Thoracic aorta (tissue), 2 donors: ENCODE data around the gene DBET. TPM values are rescaled to one million over a fixed set of nuclear protein-coding genes. Genes with fewer than 3 reads are reported as not detected.
"Not testable (repeated sequence)": the region's sequence is repeated elsewhere in the genome, so short reads cannot be mapped to it uniquely, and the experiment has no call there.

ENCODE experiments used
- ATAC-seq: fragments of 150-250 bp; one replicate; pipeline ENCODE4 v1.8.0; 2017; ENCODE audit warnings: low read depth; ENCODE audit not compliant: insufficient number of reproducible peaks, low FRiP score
- DNase-seq: peaks from one replicate; pipeline ENCODE4 v3.0.0-alpha.2; 2020; ENCODE audit warnings: low spot score
- H3K27ac ChIP-seq, 2 donors: fragments of 200-600 bp; sonication (generic); 1 replicate in 1 of 2; 2 replicates in 1 of 2; pipeline ENCODE4 v1.5.1; 2016; ENCODE audit warnings: mild to moderate bottlenecking in 2 of 2, moderate library complexity in 2 of 2
- H3K27me3 ChIP-seq: fragments of 200-600 bp; sonication (generic); replicated peaks from 2 replicates; pipeline ENCODE4 v1.6.0; 2016; ENCODE audit warnings: mild to moderate bottlenecking; ENCODE audit not compliant: insufficient read depth
- H3K36me3 ChIP-seq: fragments of 200-600 bp; sonication (generic); one replicate; pipeline ENCODE4 v1.5.1; 2016
- H3K4me1 ChIP-seq, 2 donors: fragments of 200-600 bp; sonication (generic); 1 replicate in 1 of 2; 2 replicates in 1 of 2; pipeline versions ENCODE4 v1.5.1 to v1.6.0; 2016; ENCODE audit warnings: low read depth in 2 of 2, mild to moderate bottlenecking in 1 of 2; ENCODE audit not compliant: control insufficient read depth in 1 of 2
- H3K4me3 ChIP-seq: fragments of 200-600 bp; sonication (generic); 2 replicates; pipeline ENCODE4 v1.5.1; 2016; ENCODE audit warnings: mild to moderate bottlenecking
- H3K9me3 ChIP-seq: fragments of 200-600 bp; sonication (generic); 2 replicates; pipeline ENCODE4 v1.5.1; 2016
- total RNA-seq, 2 donors: library from RNA; depleted of rRNA; stranded (reverse); fragments of >200 nt; gene quantifications; one replicate each; pipeline versions ENCODE4 v1.1.0 to v1.2.3, GENCODE V29; 2016

Gene DBET
- total RNA-seq, 2 donors from 2014 or later, result not detected

GRCh38 chr4:190037704-190038388, 26.5 kb upstream of the DBET start:
- not testable (repeated sequence) for H3K4me3 ChIP-seq, H3K27me3 ChIP-seq, DNase-seq, H3K27ac ChIP-seq, H3K36me3 ChIP-seq, H3K4me1 ChIP-seq, ATAC-seq, H3K9me3 ChIP-seq

GRCh38 chr4:190040873-190041272, 23.4 kb upstream of the DBET start:
- not testable (repeated sequence) for H3K9me3 ChIP-seq, H3K36me3 ChIP-seq, ATAC-seq

GRCh38 chr4:190047627-190048026, 16.7 kb upstream of the DBET start:
- H3K27me3 ChIP-seq, ATAC-seq, H3K27ac ChIP-seq, DNase-seq, H3K9me3 ChIP-seq, H3K36me3 ChIP-seq, H3K4me1 ChIP-seq, H3K4me3 ChIP-seq: not testable (repeated sequence)

More at GRCh38 chr4:190040873-190041272, 23.4 kb upstream of the DBET start:
- not testable (repeated sequence) for DNase-seq, H3K4me3 ChIP-seq, H3K27me3 ChIP-seq, H3K4me1 ChIP-seq, H3K27ac ChIP-seq

- not testable (repeated sequence) for H3K27me3 ChIP-seq, DNase-seq, H3K27ac ChIP-seq, H3K4me3 ChIP-seq, H3K4me1 ChIP-seq, ATAC-seq, H3K36me3 ChIP-seq, H3K9me3 ChIP-seq
Observed at GRCh38 chr4:190049378-190050239, 14.7 kb upstream of the DBET start.

GRCh38 chr4:190058997-190059396, 5.3 kb upstream of the DBET start:
- ATAC-seq, result not testable (repeated sequence)

GRCh38 chr4:190064805-190065204, 503 bp downstream of the DBET start:
- ATAC-seq, H3K27me3 ChIP-seq, H3K27ac ChIP-seq, H3K4me1 ChIP-seq, H3K36me3 ChIP-seq, H3K4me3 ChIP-seq, H3K9me3 ChIP-seq, DNase-seq: not testable (repeated sequence)

More at GRCh38 chr4:190058997-190059396, 5.3 kb upstream of the DBET start:
- H3K4me1 ChIP-seq, H3K27me3 ChIP-seq, H3K27ac ChIP-seq, DNase-seq, H3K4me3 ChIP-seq, H3K36me3 ChIP-seq, H3K9me3 ChIP-seq: not testable (repeated sequence)

- H3K9me3 ChIP-seq, H3K4me1 ChIP-seq, H3K4me3 ChIP-seq, DNase-seq, H3K27ac ChIP-seq, H3K27me3 ChIP-seq, ATAC-seq, H3K36me3 ChIP-seq: not testable (repeated sequence)
Observed at GRCh38 chr4:190068351-190068750, 4.0 kb downstream of the DBET start.

GRCh38 chr4:190093052-190093451, 28.8 kb downstream of the DBET start:
- ATAC-seq, H3K4me3 ChIP-seq, H3K27ac ChIP-seq, H3K27me3 ChIP-seq, H3K4me1 ChIP-seq, H3K36me3 ChIP-seq, H3K9me3 ChIP-seq, DNase-seq: not testable (repeated sequence)

GRCh38 chr4:190094031-190094430, 29.7 kb downstream of the DBET start:
- not testable (repeated sequence) for H3K4me1 ChIP-seq, H3K27ac ChIP-seq, H3K4me3 ChIP-seq, ATAC-seq, H3K36me3 ChIP-seq, H3K27me3 ChIP-seq, H3K9me3 ChIP-seq, DNase-seq

- H3K9me3 ChIP-seq, H3K36me3 ChIP-seq, H3K27ac ChIP-seq, DNase-seq, H3K27me3 ChIP-seq, ATAC-seq, H3K4me3 ChIP-seq, H3K4me1 ChIP-seq: not testable (repeated sequence)
Observed at GRCh38 chr4:190095335-190095734, 31.0 kb downstream of the DBET start.

- H3K4me1 ChIP-seq, H3K36me3 ChIP-seq, ATAC-seq, H3K27ac ChIP-seq, H3K4me3 ChIP-seq, DNase-seq, H3K27me3 ChIP-seq, H3K9me3 ChIP-seq: not testable (repeated sequence)
Observed at GRCh38 chr4:190099605-190100004, 35.3 kb downstream of the DBET start.

- not testable (repeated sequence) for H3K36me3 ChIP-seq, H3K4me3 ChIP-seq, H3K27me3 ChIP-seq, H3K9me3 ChIP-seq, DNase-seq, ATAC-seq, H3K27ac ChIP-seq, H3K4me1 ChIP-seq
Observed at GRCh38 chr4:190101525-190101924, 37.2 kb downstream of the DBET start.
